Spleen (tissue), 11 donors: ENCODE results near the gene PPP1R14B. TPM values are rescaled to one million over a fixed set of nuclear protein-coding genes. Genes with fewer than 3 reads are reported as not detected.

ENCODE experiments used
- DNase-seq: peaks from one replicate; pipeline ENCODE4 v3.0.0-alpha.2; 2020
- H3K27ac ChIP-seq, 8 donors: fragments of 200-600 bp; sonication (generic) in 7 of 8; 1 replicate in 4 of 8; 2 replicates in 4 of 8; pipeline versions ENCODE4 v1.5.0 to v1.8.0; 2016 to 2021; ENCODE audit warnings: inconsistent platforms in 4 of 8, mild to moderate bottlenecking in 4 of 8, moderate library complexity in 1 of 8
- H3K27me3 ChIP-seq, 7 donors: fragments of 200-600 bp; sonication (generic) in 6 of 7; replicated peaks in 1 of 7; 1 replicate in 4 of 7; 2 replicates in 3 of 7; pipeline versions ENCODE4 v1.5.0 to v1.8.0; 2016 to 2021; ENCODE audit warnings: inconsistent platforms in 3 of 7, mild to moderate bottlenecking in 1 of 7
- H3K36me3 ChIP-seq, 6 donors: fragments of 200-600 bp; sonication (generic) in 5 of 6; 1 replicate in 4 of 6; 2 replicates in 2 of 6; pipeline versions ENCODE4 v1.5.0 to v1.8.0; 2016 to 2021; ENCODE audit warnings: inconsistent platforms in 2 of 6
- H3K4me1 ChIP-seq, 6 donors: fragments of 200-600 bp; sonication (generic) in 5 of 6; 1 replicate in 3 of 6; 2 replicates in 3 of 6; pipeline versions ENCODE4 v1.5.0 to v1.8.0; 2016 to 2021; ENCODE audit warnings: inconsistent platforms in 3 of 6
- H3K4me3 ChIP-seq, 8 donors: fragments of 200-600 bp; sonication (generic) in 7 of 8; 1 replicate in 4 of 8; 2 replicates in 4 of 8; pipeline versions ENCODE4 v1.5.0 to v1.8.0; 2016 to 2021; ENCODE audit warnings: inconsistent platforms in 4 of 8, mild to moderate bottlenecking in 4 of 8, moderate library complexity in 2 of 8
- H3K9me3 ChIP-seq, 8 donors: fragments of 200-600 bp; sonication (generic) in 7 of 8; 1 replicate in 4 of 8; 2 replicates in 4 of 8; pipeline versions ENCODE4 v1.5.0 to v1.8.0; 2016 to 2021; ENCODE audit warnings: inconsistent platforms in 4 of 8
- CTCF ChIP-seq, 11 experiments: fragments of 200-600 bp in 7 of 11; fragments of 450-650 bp in 4 of 11; sonication (generic) in 4 of 11; IDR thresholded peaks in 8 of 11; conservative IDR thresholded peaks in 3 of 11; 1 replicate in 7 of 11; 2 replicates in 4 of 11; pipeline versions ENCODE4 v1.4.0 to v1.8.0; 2016 to 2021; ENCODE audit warnings: antibody characterized with exemption in 11 of 11, inconsistent platforms in 4 of 11, mild to moderate bottlenecking in 1 of 11
- POLR2A ChIP-seq, 3 donors: fragments of 450-650 bp; IDR thresholded peaks; one replicate each; pipeline ENCODE4 v1.5.1; 2017; ENCODE audit warnings: antibody characterized with exemption in 3 of 3, mild to moderate bottlenecking in 1 of 3
- POLR2AphosphoS5 ChIP-seq, 3 donors: sonication (generic); formaldehyde crosslinking; IDR thresholded peaks; one replicate each; pipeline ENCODE4 v1.5.1; 2017; ENCODE audit warnings: antibody characterized with exemption in 3 of 3
- WGBS, 5 donors: extraction: QIAGEN DNeasy Blood & Tissue Kit in 3 of 5; methylation state at CpG; one replicate each; pipeline versions ENCODE4 v1.1.5 to v1.1.7; 2013 to 2018; 5-methylcytosine and 5-hydroxymethylcytosine counted together
- intact Hi-C: fragments of 100-400 bp; cut with DNase I; formaldehyde crosslinking; loops from one replicate; pipeline ENCODE4 v1.15.0; 2023; ENCODE audit warnings: low total_unique reads
- polyA plus RNA-seq, 3 donors: library from polyadenylated mRNA; stranded (reverse); fragments of 200-250 nt; gene quantifications; one replicate each; pipeline ENCODE4 v1.2.1, GENCODE V29; 2013
- total RNA-seq, 7 donors: library from RNA; depleted of rRNA in 3 of 7; stranded (reverse); fragments of >200 nt in 3 of 7; fragmentation: NEBNext Ultra II Directional in 4 of 7; extraction: Animal tissue kit (Norgen Biotek cat#: 25700) in 4 of 7; gene quantifications; one replicate each; pipeline versions ENCODE4 v1.1.0 to v1.2.1, GENCODE V29; 2016 to 2021
- donor health status: healthy with polysubstance abuse.
- donor health status: DM: no; HTN: no; CAD: no; lungs with moderate emphysema.
- donor health status: DM: no; HTN: no; CAD: no.
- donor health status: Bipolar disorder and iron deficiency.
- donor health status: healthy.
- donor health status: DM: no; HTN: no; CAD: no.
- donor health status: DM: yes; HTN: yes; CAD: no.

Gene PPP1R14B
- total and polyA plus RNA-seq, 10 donors = 47.6 to 190 (median 83.6) TPM

- Histone ChIP-seq H3K4me1 (peaks cover 15 to 77% (median 54%) of the 10 kb centered on the region in 6 donors), H3K36me3 (peaks cover 0 to 24% (median 9%) of the 10 kb centered on the region in 6 donors), H3K9me3 (no peaks in the 10 kb centered on the region), H3K4me3 (peak overlapping the region; percentile 58 to 90 (median 77)), H3K27me3 (no peaks in the 10 kb centered on the region), H3K27ac (peak overlapping the region; percentile 33 to 100 (median 84))
- intact Hi-C loops = no loop called here
- 0 to 5% (median 0%) methylated on average over 5 to 6 of the region's 6 CpGs for WGBS, 5 donors
- TF ChIP-seq CTCF (IDR thresholded peaks at IDR 0.05 in 8 of 11, conservative IDR thresholded peaks at IDR 0.05 in 3 of 11) (no peak), POLR2A (IDR thresholded peaks at IDR 0.05) (no peak), POLR2AphosphoS5 (IDR thresholded peaks at IDR 0.05) (peak in 1 of 3 donors; percentile 47)
- peak; percentile 90 for DNase-seq
Observed at GRCh38 chr11:64245401-64245796, 1.3 kb downstream of the PPP1R14B start.

GRCh38 chr11:64244966-64245365, 1.8 kb downstream of the PPP1R14B start:
- intact Hi-C loops = no loop called here

GRCh38 chr11:64244107-64244506, 2.6 kb downstream of the PPP1R14B start:
- Histone ChIP-seq H3K27me3 (no peaks in the 10 kb centered on the region), H3K4me1 (peaks cover 23 to 81% (median 62%) of the 10 kb centered on the region in 6 donors), H3K9me3 (no peaks in the 10 kb centered on the region), H3K27ac (peak overlapping the region in 2 of 8 donors; percentile 95 to 100), H3K4me3 (no peak overlapping the region), H3K36me3 (peaks cover 0 to 27% (median 9%) of the 10 kb centered on the region in 6 donors)
- 58 to 75% (median 70%) methylated on average over 5 of the region's 5 CpGs for WGBS, 5 donors
- DNase-seq = no peak
- no peak for TF ChIP-seq POLR2A (IDR thresholded peaks at IDR 0.05)
- TF ChIP-seq CTCF (IDR thresholded peaks at IDR 0.05 in 8 of 11, conservative IDR thresholded peaks at IDR 0.05 in 3 of 11) = no peak
- TF ChIP-seq POLR2AphosphoS5 (IDR thresholded peaks at IDR 0.05) = no peak
- intact Hi-C loops = no loop called here

More at GRCh38 chr11:64244966-64245365, 1.8 kb downstream of the PPP1R14B start:
- Histone ChIP-seq H3K4me3 (peak overlapping the region in 6 of 8 donors; percentile 58 to 90 (median 80)), H3K27ac (peak overlapping the region in 7 of 8 donors; percentile 66 to 100 (median 86)), H3K9me3 (no peaks in the 10 kb centered on the region), H3K4me1 (peaks cover 19 to 77% (median 56%) of the 10 kb centered on the region in 6 donors), H3K27me3 (no peaks in the 10 kb centered on the region), H3K36me3 (peaks cover 0 to 24% (median 9%) of the 10 kb centered on the region in 6 donors)
- 27 to 44% (median 39%) methylated on average over 3 to 6 of the region's 6 CpGs for WGBS, 5 donors
- DNase-seq = peak; percentile 78
- no peak for TF ChIP-seq CTCF (IDR thresholded peaks at IDR 0.05 in 8 of 11, conservative IDR thresholded peaks at IDR 0.05 in 3 of 11)
- TF ChIP-seq POLR2AphosphoS5 (IDR thresholded peaks at IDR 0.05) = no peak
- TF ChIP-seq POLR2A (IDR thresholded peaks at IDR 0.05) = no peak

GRCh38 chr11:64243236-64243854, 3.4 kb downstream of the PPP1R14B start:
- Histone ChIP-seq H3K9me3 (no peaks in the 10 kb centered on the region), H3K27ac (peak overlapping the region in 3 of 8 donors; percentile 95 to 100 (median 97)), H3K27me3 (no peaks in the 10 kb centered on the region), H3K4me3 (peak overlapping the region in 1 of 8 donors; percentile 11), H3K36me3 (peaks cover 0 to 35% (median 16%) of the 10 kb centered on the region in 6 donors), H3K4me1 (peaks cover 23 to 87% (median 68%) of the 10 kb centered on the region in 6 donors)
- DNase-seq = no peak
- 90 to 94% (median 92%) methylated on average over 8 of the region's 8 CpGs for WGBS, 5 donors
- intact Hi-C loops = no loop called here
- no peak for TF ChIP-seq CTCF (IDR thresholded peaks at IDR 0.05 in 8 of 11, conservative IDR thresholded peaks at IDR 0.05 in 3 of 11)
- peak in 1 of 3 donors; percentile 10 for TF ChIP-seq POLR2AphosphoS5 (IDR thresholded peaks at IDR 0.05)
